ENCODE results near the gene ATF6.
"Not testable (repeated sequence)": the region's sequence is repeated elsewhere in the genome, so short reads cannot be mapped to it uniquely, and the experiment has no call there.

The ATF6 gene

GRCh38 chr1:161731981-161732718 lies 34.0 kb upstream of the ATF6 start:
- no peak for DNase-seq (ENCODE audit: low read depth in 2 of 2)

DNA sequence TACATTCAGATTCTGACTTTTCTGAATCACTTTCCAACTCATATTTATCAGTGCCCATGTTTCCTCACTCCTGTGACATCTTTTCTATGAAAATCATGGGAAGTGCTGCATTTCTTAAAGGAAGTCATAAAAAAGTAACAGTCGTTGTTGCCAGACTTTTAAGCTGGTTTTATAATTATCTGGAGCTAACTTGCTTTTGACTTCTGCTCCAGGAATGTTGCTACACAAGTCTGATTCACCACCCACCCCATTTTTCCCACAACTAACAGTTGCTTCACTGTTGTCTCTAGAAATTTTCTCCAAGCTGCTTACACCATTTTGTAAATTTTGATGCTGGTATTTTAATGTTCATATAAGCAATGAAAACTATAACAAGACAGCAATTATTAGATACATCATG lies 32.6 kb upstream of the ATF6 start:
- DNase-seq (ENCODE audit: low read depth in 2 of 2) = no peak

- no peak for DNase-seq (ENCODE audit: low read depth in 2 of 2)
Measured at GRCh38 chr1:161735837-161736236, 30.3 kb upstream of the ATF6 start.

- no peak for DNase-seq (ENCODE audit: low read depth in 2 of 2)
Measured at GRCh38 chr1:161736335-161736969, 29.7 kb upstream of the ATF6 start.

DNA sequence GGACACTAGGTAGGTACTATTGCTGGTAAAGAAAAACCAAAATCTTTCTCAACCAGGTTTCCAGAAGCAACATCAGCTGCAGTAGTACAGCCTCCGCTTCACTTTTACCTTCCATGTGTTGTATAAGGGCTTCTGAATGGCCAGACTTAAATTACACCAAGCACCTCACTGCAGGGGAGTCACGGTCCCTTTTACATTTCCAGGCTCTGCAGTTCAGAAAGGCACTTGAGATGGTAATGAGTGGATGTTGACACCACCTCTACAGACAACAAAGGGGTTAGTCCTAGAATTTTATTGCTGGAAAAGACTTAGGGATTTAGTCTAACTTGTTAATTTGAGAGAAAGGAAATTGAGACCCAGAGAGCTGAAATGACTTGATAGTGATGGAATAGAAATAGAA lies 28.5 kb upstream of the ATF6 start:
- DNase-seq (ENCODE audit: low read depth in 2 of 2) = no peak

DNA sequence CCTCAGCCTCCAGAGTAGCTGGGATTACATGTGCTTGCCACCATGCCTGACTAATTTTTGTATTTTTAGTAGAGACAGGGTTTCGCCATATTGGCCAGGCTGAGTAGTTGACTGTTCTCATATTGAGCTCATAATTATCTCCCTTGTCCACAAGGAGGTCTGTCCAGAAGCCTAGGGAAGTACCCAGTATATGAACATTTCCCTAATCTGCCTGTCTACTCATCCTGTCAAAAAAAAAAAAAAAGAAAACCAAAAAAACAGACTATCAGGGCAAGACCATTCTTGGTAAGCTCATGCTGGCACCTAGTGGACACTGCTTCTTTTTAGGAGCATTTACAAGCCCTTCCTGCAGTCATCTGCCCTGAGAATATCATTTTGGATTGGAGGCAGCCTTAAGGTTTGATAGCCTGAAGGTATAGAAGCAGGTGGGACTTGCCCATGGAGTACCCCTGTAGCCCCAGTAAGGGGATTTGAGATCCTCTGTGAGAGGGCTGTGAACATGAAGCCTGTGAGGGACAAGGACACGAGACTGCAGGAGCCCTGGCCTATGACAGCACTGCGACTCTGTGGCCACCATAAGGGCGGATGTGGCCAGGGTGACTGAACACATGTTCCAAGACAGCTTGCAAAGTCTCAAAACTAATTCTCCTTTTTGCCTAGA lies 27.4 kb upstream of the ATF6 start:
- DNase-seq (ENCODE audit: low read depth in 2 of 2) = peak; percentile 32 to 50

DNA sequence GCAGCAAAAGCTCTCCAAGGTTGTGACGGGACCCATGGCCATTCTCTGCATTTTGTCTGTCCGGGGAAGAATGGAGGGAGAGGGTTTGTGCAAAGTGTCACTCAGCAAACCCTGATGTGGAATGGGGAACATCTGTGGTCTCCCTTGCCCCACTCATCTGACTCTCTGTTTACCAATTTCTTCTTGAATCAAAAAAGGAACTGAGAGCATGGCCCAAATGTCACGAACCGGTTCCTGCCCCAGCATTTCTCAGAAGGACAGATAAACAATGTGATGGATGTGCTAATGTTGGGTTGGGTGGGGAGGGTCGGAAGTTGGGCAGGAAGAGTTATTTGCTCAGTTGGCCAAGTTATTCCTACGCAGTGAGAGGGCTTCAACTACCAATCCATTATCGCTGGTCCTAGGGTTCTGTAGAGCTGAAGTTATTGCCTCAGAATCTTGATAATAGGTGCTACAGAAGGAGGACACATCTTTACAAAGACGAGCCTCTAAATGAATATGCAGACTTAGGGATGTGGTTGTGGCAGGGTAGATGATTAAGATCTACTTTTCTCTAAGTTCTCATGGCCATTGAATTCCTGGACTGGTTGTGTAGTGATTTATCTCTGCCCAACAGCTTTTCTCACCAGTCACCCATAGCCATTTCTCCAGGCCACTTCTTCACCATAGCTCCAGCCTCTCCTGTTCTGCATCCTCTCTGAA lies 26.1 kb upstream of the ATF6 start:
- DNase-seq (ENCODE audit: low read depth in 2 of 2) = no peak

DNA sequence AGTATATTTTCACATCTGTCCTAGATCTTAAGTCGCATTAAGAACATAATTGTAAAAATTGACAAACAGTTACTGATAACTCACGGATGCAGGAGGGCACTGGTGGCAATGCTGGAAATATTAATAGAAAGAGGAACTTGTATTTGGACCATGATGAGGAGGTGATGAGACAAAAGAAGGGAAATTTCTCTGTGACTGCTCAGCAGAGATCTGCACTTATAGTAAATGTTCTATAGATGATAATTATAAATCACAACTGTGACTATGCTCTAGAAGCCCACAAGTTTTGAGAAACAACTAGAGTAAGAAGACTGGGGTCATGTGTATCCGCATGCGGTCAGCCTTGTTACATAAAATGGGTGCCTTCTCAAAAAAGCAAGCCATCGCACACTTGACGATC lies 25.2 kb upstream of the ATF6 start:
- no peak for DNase-seq (ENCODE audit: low read depth in 2 of 2)

- DNase-seq (ENCODE audit: low read depth in 2 of 2) = no peak
Measured at GRCh38 chr1:161743231-161743630, 22.9 kb upstream of the ATF6 start.

DNA sequence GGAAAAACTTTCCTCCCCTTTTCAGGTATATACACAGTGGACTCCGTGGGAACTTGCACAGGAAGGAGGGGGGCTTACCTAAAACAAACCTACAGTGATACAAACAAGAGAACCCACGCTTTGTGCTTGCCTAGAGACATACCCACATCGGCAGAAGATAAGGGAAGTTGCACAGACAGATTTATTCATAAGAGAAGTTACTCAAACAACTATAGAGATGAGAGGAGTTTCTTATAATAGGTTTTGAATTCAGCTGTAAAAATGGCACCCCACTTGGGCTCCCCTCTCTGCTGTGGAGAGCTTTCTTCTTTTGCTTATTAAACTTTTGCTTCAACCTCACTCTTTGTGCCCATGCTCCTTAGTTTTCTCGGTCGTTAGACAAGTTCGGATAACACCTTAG lies 18.3 kb upstream of the ATF6 start:
- DNase-seq (ENCODE audit: low read depth in 2 of 2) = no peak

DNA sequence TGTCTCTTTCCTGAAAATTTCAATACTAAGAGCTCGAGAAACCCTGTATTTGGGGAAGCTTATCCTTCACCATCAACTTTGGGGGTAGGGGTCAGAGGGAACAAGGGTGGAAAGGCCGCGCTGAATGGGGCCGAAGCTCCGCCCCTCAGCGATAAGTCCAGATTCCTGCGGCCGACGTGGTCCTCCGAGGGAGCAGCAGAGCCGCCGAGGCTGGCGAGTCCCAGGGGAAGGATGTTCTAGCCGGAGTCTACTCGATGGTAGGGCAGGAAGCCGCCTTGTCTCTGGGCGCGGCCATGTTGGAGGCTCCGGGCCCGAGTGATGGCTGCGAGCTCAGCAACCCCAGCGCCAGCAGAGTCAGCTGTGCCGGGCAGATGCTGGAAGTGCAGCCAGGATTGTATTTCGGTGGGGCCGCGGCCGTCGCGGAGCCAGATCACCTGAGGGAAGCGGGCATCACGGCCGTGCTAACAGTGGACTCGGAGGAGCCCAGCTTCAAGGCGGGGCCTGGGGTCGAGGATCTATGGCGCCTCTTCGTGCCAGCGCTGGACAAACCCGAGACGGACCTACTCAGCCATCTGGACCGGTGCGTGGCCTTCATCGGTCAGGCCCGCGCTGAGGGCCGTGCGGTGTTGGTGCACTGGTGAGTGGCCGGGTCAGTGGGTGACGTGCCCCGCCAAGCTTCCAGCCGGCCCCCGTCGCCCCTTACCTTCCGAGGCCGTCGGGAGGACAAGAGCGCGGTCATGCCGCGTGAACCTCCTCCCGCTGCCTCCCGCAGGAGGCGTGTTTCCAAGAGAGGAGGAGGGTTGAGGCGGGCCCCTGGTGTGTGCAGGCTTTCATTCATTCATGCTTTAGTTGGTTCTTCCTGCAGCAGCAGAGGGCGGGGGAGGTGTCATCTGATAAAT lies 16.4 kb upstream of the ATF6 start, which contains the start of gene DUSP12:
Gene DUSP12, plus strand, starts transcription at position 278 of the 899 bp plus-strand sequence. Its CDS starts 16 bp downstream, at position 294.
- DNase-seq (ENCODE audit: low read depth in 2 of 2) = peak; percentile 83 to 84

DNA sequence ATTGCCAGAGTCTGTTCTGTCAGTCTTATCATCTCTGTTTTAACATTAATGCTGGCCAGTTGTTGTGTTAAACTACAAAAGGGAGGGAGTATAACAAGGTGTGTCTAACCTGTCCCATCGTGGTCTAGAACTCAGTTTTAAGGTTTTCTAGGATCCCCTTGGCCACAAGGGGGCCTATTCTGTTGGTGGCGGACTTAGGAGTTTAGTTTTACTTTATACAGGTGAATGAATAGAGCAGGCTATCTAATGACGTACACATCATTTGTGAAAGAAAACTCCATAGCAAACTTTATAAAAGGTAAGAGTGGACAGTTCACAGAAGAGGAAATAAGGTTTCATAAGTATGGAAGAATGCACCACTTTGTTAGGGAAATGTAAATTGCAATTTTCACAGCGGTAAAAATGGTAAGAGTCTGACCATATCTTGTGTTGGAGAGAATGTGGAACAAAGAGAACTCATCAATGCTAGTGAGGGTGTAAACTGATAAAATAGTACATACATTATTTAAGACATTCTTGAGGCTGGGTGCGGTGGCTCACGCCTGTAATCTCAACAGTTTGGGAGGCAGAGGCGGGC lies 2.5 kb upstream of the ATF6 start:
- no peak for DNase-seq (ENCODE audit: low read depth in 2 of 2)

DNA sequence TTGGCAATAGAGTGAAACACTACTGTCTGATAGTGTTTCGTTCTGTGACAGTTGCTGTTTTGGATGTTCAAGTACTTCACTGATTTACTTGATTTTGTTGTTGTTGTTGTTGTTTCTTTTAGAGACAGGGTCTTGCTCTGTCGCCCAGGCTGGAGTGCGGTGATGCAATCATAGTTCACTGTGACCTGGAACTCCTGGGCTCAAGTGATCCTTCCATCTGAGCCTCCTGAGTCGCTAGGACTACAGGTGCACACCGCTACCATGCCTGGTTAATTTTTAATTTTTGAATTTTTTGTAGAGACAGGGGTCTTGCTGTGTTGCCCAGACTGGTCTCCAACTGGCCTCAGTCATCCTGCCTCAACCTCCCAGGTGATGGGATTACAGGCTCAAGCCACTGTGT lies 2.3 kb downstream of the ATF6 start:
- no peak for DNase-seq (ENCODE audit: low read depth in 2 of 2)

- DNase-seq (ENCODE audit: low read depth in 2 of 2) = no peak
Measured at GRCh38 chr1:161768986-161769672, 3.0 kb downstream of the ATF6 start.

- not testable (repeated sequence) for DNase-seq (ENCODE audit: low read depth in 2 of 2)
Measured at GRCh38 chr1:161769673-161770045, 3.5 kb downstream of the ATF6 start.

GRCh38 chr1:161770250-161770649 lies 4.1 kb downstream of the ATF6 start:
- no peak for DNase-seq (ENCODE audit: low read depth in 2 of 2)

GRCh38 chr1:161771161-161771560 lies 5.0 kb downstream of the ATF6 start:
- DNase-seq (ENCODE audit: low read depth in 2 of 2) = no peak

GRCh38 chr1:161771973-161772372 lies 5.9 kb downstream of the ATF6 start:
- DNase-seq (ENCODE audit: low read depth in 2 of 2) = no peak

DNA sequence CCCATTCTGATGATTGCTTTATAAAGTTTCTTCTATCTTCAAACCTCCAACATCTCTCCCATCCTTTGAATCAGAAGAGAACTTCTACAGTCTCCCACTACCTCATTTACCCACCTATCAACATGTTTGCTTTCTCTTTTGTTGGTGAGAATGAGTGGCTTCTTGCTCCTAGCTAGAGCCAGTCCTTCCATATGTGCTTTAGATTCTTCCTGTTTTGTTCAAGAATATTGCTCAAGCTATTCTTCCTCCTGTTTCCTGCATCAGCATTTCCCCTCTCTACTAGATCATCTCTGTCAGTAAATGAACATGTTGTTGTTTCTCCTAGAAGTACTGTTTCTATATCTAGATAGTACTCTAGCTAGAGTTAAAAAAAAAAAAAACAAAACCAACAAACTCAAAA lies 6.3 kb downstream of the ATF6 start:
- no peak for DNase-seq (ENCODE audit: low read depth in 2 of 2)

GRCh38 chr1:161773791-161774190 lies 7.7 kb downstream of the ATF6 start:
- DNase-seq (ENCODE audit: low read depth in 2 of 2) = no peak

Measured in stimulated activated CD8-positive, alpha-beta memory T cell treated with anti-CD3 and anti-CD28 coated beads, Interleukin-2, amount 100 ng/mL, for 48 hours (primary cell).